Subcutaneous abdominal adipose tissue (tissue), 5 donors: ENCODE data around the gene CR2.

Source experiments
- H3K27ac ChIP-seq: one replicate; pipeline ENCODE4 v1.7.0; 2013; ENCODE audit warnings: low read depth, mild to moderate bottlenecking, inconsistent platforms, low read length, moderate library complexity
- H3K27me3 ChIP-seq, 5 donors: one replicate each; pipeline ENCODE4 v1.7.0; 2013; ENCODE audit warnings: low read length in 5 of 5, inconsistent platforms in 1 of 5; ENCODE audit not compliant: control insufficient read depth in 5 of 5, insufficient read depth in 4 of 5
- H3K36me3 ChIP-seq, 5 donors: one replicate each; pipeline ENCODE4 v1.7.0; 2013; ENCODE audit warnings: low read length in 5 of 5; ENCODE audit not compliant: control insufficient read depth in 5 of 5, insufficient read depth in 5 of 5
- H3K4me1 ChIP-seq, 5 donors: one replicate each; pipeline ENCODE4 v1.7.0; 2013; ENCODE audit warnings: low read length in 5 of 5, mild to moderate bottlenecking in 3 of 5, moderate library complexity in 1 of 5; ENCODE audit not compliant: control insufficient read depth in 5 of 5, insufficient read depth in 5 of 5
- H3K4me3 ChIP-seq, 5 donors: one replicate each; pipeline ENCODE4 v1.7.0; 2013; ENCODE audit warnings: low read length in 5 of 5, low read depth in 1 of 5
- H3K9ac ChIP-seq, 5 donors: one replicate each; pipeline ENCODE4 v1.7.0; 2013; ENCODE audit warnings: low read length in 5 of 5, mild to moderate bottlenecking in 4 of 5, moderate library complexity in 3 of 5
- H3K9me3 ChIP-seq, 5 donors: one replicate each; pipeline ENCODE4 v1.7.0; 2013; ENCODE audit warnings: low read length in 5 of 5; ENCODE audit not compliant: control insufficient read depth in 5 of 5
- donor health status: healthy.
- donor health status: healthy.
- donor health status: healthy.
- donor health status: healthy.
- donor health status: healthy.

The CR2 gene

GRCh38 chr1:207440626-207441025 is 13.5 kb upstream of the CR2 start:
- Histone ChIP-seq H3K27ac (no peak overlapping the region), H3K4me3 (no peak overlapping the region), H3K36me3 (no peaks in the 10 kb centered on the region), H3K27me3 (no peaks in the 10 kb centered on the region), H3K9ac (no peak overlapping the region), H3K9me3 (no peaks in the 10 kb centered on the region), H3K4me1 (no peaks in the 10 kb centered on the region)

GRCh38 chr1:207444514-207445217 is 9.5 kb upstream of the CR2 start:
- Histone ChIP-seq H3K27me3 (no peaks in the 10 kb centered on the region), H3K36me3 (no peaks in the 10 kb centered on the region), H3K9me3 (no peaks in the 10 kb centered on the region), H3K4me3 (no peak overlapping the region), H3K4me1 (no peaks in the 10 kb centered on the region), H3K27ac (no peak overlapping the region), H3K9ac (no peak overlapping the region)

GRCh38 chr1:207453710-207454045 is 450 bp upstream of the CR2 start:
- H3K9me3 ChIP-seq, result no peaks in the 10 kb centered on the region
- peaks cover 2 to 15% (median 14%) of the 10 kb centered on the region in 5 donors for H3K4me1 ChIP-seq
- H3K27ac ChIP-seq, result no peak overlapping the region
- peak overlapping the region in 4 of 5 donors; percentile 48 to 67 (median 58) for H3K4me3 ChIP-seq
- peaks cover 12 to 39% (median 24%) of the 10 kb centered on the region in 5 donors for H3K27me3 ChIP-seq
- H3K9ac ChIP-seq, result no peak overlapping the region
- H3K36me3 ChIP-seq, result no peaks in the 10 kb centered on the region

- H3K27ac ChIP-seq, result no peak overlapping the region
- no peak overlapping the region for H3K9ac ChIP-seq
- peaks cover 12 to 39% (median 24%) of the 10 kb centered on the region in 5 donors for H3K27me3 ChIP-seq
- H3K36me3 ChIP-seq, result no peaks in the 10 kb centered on the region
- peak overlapping the region in 2 of 5 donors; percentile 30 to 48 for H3K4me3 ChIP-seq
- no peaks in the 10 kb centered on the region for H3K9me3 ChIP-seq
- H3K4me1 ChIP-seq, result peaks cover 2 to 15% (median 14%) of the 10 kb centered on the region in 5 donors
Observed at GRCh38 chr1:207455183-207455754, 1.1 kb downstream of the CR2 start.

GRCh38 chr1:207458414-207458813 is 4.3 kb downstream of the CR2 start:
- Histone ChIP-seq H3K9ac (no peak overlapping the region), H3K9me3 (no peaks in the 10 kb centered on the region), H3K36me3 (no peaks in the 10 kb centered on the region), H3K27ac (no peak overlapping the region), H3K4me1 (peaks cover 2 to 15% (median 14%) of the 10 kb centered on the region in 5 donors), H3K27me3 (peaks cover 12 to 32% (median 20%) of the 10 kb centered on the region in 5 donors), H3K4me3 (no peak overlapping the region)

- H3K9ac ChIP-seq, result no peak overlapping the region
- peaks cover 2 to 13% (median 11%) of the 10 kb centered on the region in 5 donors for H3K4me1 ChIP-seq
- no peak overlapping the region for H3K27ac ChIP-seq
- no peak overlapping the region for H3K4me3 ChIP-seq
- peaks cover 11 to 28% (median 15%) of the 10 kb centered on the region in 5 donors for H3K27me3 ChIP-seq
- H3K36me3 ChIP-seq, result no peaks in the 10 kb centered on the region
- H3K9me3 ChIP-seq, result no peaks in the 10 kb centered on the region
Observed at GRCh38 chr1:207459008-207459407, 4.9 kb downstream of the CR2 start.

- peaks cover 0 to 4% (median 0%) of the 10 kb centered on the region in 5 donors for H3K27me3 ChIP-seq
- no peaks in the 10 kb centered on the region for H3K9me3 ChIP-seq
- no peaks in the 10 kb centered on the region for H3K4me1 ChIP-seq
- no peak overlapping the region for H3K4me3 ChIP-seq
- H3K36me3 ChIP-seq, result no peaks in the 10 kb centered on the region
- H3K27ac ChIP-seq, result no peak overlapping the region
- no peak overlapping the region for H3K9ac ChIP-seq
Observed at GRCh38 chr1:207461649-207462048, 7.5 kb downstream of the CR2 start.

- peaks cover 0 to under 1% (median 0%) of the 10 kb centered on the region in 5 donors for H3K27me3 ChIP-seq
- H3K4me1 ChIP-seq, result no peaks in the 10 kb centered on the region
- H3K9me3 ChIP-seq, result no peaks in the 10 kb centered on the region
- no peak overlapping the region for H3K27ac ChIP-seq
- H3K9ac ChIP-seq, result no peak overlapping the region
- H3K4me3 ChIP-seq, result no peak overlapping the region
- no peaks in the 10 kb centered on the region for H3K36me3 ChIP-seq
Observed at GRCh38 chr1:207462535-207462934, 8.4 kb downstream of the CR2 start.

- no peaks in the 10 kb centered on the region for H3K4me1 ChIP-seq
- H3K36me3 ChIP-seq, result no peaks in the 10 kb centered on the region
- H3K27me3 ChIP-seq, result no peaks in the 10 kb centered on the region
- no peak overlapping the region for H3K9ac ChIP-seq
- no peak overlapping the region for H3K27ac ChIP-seq
- H3K4me3 ChIP-seq, result no peak overlapping the region
- H3K9me3 ChIP-seq, result no peaks in the 10 kb centered on the region
Observed at GRCh38 chr1:207463021-207463420, 8.9 kb downstream of the CR2 start.

- H3K4me3 ChIP-seq, result no peak overlapping the region
- no peaks in the 10 kb centered on the region for H3K9me3 ChIP-seq
- H3K4me1 ChIP-seq, result no peaks in the 10 kb centered on the region
- no peak overlapping the region for H3K27ac ChIP-seq
- no peak overlapping the region for H3K9ac ChIP-seq
- H3K27me3 ChIP-seq, result no peaks in the 10 kb centered on the region
- H3K36me3 ChIP-seq, result no peaks in the 10 kb centered on the region
Observed at GRCh38 chr1:207463571-207463970, 9.4 kb downstream of the CR2 start.
